Activated CD4-positive, alpha-beta T cell treated with anti-CD3 and anti-CD28 coated beads, Interleukin-2, amount 50 U/mL, for 1 hour (primary cell): ENCODE results near the gene C6orf89.

ENCODE experiments used
- DNase-seq: peaks from one replicate; pipeline ENCODE4 v3.0.0-alpha.2; 2020

C6orf89 gene

DNA sequence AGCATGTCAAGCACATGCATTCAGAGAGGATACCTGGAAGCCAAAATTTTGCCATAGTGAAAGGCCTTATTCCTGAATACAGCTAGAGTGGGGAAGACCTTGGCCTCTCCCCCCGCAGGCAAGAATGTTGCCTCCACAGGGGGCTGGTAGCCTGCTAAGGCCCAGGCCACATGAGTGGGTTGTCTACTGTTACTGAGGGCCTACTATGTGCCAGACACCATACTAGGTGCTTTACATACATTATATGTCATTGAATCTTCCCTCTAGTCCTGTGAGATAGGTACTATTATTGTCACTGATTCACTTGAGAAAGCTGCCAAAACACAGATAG lies 68.1 kb downstream of the C6orf89 start:
- no peak for DNase-seq

DNA sequence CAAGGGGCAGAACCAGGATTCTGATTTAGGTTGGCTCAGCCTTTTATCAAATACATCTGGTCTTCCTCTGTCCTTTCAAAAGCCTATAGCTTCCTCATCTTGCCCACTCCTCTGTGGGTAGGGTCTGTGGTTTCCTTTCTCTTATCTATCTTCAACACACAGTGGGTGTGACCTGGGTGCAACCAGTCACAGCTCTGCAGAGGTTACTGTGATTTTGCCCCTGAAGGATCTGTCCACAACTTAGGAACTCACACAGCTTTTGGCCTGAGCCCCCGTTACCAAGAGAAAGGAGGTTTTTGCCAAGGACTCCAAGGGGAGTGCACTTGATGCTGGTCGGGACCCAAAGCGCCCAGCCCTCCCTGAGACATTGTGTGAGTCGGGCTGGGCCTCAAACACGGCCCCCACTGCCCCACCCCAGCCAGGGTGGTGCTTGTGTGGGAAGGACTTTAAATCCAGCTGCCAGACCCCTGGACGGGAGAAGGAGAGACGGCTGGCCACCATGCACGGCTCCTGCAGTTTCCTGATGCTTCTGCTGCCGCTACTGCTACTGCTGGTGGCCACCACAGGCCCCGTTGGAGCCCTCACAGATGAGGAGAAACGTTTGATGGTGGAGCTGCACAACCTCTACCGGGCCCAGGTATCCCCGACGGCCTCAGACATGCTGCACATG lies 68.6 kb downstream of the C6orf89 start, which contains the start of gene PI16:
PI16 (plus strand) TSS at position 477 of the 670 bp plus-strand sequence; CDS start at position 500, 23 bp downstream.
- DNase-seq = no peak

DNA sequence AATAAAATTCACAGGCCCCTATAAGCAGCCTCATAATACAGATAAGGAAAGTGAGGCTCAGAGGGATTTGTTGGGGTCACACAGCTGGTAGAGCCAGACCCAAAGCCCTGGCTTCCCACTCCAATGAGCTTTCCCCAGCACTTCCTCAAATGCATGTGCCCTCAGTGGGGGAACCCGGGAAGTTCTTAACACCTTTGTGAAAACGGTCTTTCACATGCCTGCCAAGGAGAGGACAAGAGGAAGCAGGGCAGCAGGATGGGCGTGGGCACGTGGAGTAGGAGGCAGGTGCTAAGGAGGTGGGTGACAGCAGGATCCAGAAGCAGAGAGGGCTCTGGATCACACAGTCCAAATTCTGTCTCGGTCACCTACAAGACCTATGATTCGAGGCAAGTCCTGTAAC lies 69.4 kb downstream of the C6orf89 start:
- no peak for DNase-seq

DNA sequence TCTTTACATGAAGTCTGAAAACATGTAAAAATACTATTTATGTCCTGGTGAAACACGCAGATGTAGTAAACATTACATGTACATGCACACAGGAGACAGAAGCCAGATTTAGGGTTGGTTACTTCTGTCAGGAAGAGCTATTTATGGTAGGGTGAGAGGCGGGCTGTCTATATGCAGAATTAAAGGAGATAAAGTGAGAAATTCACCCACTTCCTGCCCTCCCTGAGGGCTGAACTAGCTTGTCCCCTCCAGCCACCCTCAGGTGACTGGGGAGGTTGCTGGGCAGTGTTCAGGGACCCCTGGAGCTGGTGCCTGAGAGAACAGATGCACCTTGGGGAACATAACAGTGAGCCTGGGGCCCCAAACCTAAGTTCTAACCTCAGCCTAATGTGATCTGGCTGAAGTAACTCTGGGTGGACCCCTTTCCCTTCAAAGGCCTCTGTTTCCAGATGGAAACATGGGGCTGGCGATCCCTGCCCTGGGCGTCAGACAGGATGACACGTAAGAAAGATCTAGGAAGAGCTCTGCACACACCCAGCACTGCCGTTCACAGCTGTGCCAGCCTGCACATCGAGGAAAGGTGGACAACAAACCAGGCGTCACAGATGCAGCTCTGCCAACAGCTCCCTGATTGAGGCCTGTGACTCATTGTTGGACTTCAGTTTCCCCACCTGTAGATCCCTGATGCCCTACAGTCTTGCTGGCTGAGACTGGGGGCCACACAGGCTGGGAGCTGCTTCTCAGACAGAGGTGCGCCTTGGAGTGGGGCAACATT lies 70.1 kb downstream of the C6orf89 start:
- no peak for DNase-seq

DNA sequence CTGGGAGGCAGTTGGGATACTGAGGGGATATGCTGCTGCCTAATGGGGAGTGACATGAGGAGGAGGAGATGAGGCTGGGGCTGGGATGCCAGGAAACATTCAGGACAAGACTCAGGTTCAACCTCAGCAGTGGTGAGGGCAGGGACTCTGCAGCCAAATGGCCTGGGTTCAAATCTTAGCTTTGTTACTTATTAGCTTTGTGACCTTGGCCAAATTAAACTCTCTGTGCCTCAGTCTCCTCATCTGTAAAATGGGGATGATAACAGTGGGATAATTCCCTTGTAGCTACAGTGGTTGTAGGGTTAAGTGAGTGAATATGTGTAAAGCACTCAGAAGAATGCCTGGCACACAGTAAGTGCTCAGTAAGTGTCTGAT lies 70.7 kb downstream of the C6orf89 start:
- no peak for DNase-seq

DNA sequence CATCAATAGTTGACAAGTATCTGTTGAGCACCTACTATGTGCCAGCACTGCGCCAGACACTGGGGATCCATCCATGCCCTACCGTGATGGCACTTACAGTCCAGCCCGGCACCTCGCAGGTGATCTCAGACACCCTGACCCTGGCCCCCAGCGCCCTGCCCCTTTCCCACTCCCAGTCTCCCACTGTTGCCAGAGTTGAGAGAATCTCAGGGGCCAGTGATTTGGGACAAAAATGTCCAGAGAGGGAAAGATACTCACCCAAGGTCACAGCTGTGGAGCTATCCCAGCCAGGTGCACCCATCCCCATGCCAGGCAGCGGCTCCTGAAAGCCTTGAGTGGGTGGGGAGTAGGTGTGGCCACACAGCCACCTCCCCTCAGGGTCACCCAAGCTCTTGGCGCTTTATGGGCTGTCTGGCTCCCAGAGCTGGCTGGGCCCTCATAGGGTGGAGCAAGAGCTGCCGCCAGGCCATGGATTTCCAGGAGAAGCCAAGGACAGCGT lies 72.1 kb downstream of the C6orf89 start:
- DNase-seq = no peak

DNA sequence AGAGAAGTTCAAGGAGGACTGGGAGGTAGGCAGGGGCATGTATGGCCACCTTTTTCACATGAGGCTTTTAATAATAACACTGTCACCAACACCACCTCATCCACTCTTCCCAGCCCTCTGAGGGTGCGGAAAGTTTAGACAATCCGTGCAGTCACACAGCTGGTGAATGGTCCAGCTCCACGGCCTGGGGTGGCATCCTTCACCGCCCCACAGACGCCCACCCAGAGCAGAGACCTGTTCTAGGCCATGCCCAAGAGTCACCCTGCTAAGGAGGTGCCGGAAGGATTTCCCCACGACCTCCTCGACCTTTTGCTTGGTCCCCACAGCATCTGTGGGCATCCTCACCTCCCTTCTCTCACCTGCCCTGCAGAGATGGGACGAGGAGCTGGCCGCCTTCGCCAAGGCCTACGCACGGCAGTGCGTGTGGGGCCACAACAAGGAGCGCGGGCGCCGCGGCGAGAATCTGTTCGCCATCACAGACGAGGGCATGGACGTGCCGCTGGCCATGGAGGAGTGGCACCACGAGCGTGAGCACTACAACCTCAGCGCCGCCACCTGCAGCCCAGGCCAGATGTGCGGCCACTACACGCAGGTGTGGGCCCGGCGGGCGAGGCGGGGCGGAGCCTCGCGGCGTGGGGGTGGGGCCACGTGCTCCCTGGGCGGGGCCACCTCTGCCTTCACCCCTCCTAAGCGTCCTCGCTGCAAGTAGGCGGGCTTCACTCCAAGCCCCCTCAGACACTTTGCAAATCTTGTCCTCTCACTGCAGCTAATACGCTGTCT lies 73.2 kb downstream of the C6orf89 start:
- no peak for DNase-seq

DNA sequence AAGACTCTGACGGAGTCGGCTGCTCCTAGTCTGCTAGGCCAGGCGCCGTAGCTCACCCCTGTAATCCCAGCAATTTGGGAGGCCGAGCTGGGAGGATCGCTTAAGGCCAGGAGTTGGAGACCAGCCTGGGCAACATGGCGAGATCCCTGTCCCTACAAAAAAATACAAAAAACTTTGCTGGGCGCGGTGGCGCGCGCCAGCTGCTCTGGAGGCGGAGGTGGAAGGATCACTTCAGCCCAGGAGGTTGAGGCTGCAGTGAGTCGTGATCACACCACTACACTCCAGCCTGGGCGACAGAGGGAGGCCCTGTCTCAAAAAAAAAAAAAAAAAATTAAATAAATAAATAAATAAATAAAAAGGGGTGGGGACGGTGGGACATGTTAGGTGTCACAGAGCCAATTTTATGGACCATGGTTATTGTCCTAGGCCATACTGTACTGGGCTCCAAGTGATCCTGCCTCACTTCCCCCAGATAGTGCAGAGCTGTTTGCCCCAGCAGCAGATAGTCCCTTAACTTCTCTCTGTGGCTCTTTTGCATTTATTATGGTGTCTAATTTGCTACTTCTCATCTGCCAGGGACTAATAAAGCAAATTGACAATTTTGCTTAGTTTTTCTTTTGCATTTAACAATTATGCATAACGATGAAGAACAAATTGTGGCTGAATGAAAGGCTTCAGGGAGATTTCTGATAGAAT lies 74.0 kb downstream of the C6orf89 start:
- no peak for DNase-seq

DNA sequence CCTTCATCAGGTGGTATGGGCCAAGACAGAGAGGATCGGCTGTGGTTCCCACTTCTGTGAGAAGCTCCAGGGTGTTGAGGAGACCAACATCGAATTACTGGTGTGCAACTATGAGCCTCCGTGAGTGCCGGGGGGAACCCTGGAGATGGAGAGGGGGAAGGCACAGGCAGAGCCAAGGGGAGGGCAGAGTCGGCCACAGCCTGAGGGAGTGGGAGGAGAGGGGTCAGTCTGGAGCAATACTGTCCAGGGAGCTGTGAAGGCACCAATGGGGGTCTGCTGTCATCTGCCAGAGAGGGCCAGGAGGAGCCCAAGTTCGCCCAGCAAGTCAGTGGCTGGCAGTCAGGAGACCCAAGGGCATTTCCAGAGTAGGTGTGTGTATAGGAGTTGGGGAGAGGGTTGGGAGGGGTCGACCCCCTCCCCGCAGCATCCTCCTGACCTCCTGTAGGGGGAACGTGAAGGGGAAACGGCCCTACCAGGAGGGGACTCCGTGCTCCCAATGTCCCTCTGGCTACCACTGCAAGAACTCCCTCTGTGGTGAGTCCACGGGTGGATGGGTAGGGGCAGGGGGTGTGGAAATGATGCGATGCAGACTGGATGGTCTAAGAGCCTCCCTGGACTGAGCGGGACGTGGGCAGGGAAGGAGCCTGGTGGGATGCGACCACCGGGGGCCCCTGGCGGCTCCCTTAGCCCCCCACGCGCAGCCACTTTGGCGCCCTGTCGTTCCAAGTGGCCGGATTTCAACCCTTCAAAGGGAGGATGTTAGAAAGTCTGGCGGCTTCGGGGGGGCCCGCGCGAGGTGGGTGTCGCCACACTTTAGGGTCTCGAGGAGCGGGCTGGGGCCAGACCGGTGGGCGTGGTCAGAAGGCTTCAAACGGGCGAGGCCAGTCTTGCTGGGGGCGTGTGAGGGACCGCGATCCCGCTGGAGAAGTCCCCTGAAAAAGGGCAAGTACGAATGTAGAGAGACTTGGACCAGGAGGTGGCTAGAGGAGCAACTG lies 76.0 kb downstream of the C6orf89 start:
- no peak for DNase-seq

DNA sequence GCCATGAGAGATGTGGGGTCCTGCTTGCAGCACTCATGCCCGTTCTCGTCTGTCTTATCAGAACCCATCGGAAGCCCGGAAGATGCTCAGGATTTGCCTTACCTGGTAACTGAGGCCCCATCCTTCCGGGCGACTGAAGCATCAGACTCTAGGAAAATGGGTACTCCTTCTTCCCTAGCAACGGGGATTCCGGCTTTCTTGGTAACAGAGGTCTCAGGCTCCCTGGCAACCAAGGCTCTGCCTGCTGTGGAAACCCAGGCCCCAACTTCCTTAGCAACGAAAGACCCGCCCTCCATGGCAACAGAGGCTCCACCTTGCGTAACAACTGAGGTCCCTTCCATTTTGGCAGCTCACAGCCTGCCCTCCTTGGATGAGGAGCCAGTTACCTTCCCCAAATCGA lies 77.1 kb downstream of the C6orf89 start:
- peak; percentile 80 for DNase-seq

DNA sequence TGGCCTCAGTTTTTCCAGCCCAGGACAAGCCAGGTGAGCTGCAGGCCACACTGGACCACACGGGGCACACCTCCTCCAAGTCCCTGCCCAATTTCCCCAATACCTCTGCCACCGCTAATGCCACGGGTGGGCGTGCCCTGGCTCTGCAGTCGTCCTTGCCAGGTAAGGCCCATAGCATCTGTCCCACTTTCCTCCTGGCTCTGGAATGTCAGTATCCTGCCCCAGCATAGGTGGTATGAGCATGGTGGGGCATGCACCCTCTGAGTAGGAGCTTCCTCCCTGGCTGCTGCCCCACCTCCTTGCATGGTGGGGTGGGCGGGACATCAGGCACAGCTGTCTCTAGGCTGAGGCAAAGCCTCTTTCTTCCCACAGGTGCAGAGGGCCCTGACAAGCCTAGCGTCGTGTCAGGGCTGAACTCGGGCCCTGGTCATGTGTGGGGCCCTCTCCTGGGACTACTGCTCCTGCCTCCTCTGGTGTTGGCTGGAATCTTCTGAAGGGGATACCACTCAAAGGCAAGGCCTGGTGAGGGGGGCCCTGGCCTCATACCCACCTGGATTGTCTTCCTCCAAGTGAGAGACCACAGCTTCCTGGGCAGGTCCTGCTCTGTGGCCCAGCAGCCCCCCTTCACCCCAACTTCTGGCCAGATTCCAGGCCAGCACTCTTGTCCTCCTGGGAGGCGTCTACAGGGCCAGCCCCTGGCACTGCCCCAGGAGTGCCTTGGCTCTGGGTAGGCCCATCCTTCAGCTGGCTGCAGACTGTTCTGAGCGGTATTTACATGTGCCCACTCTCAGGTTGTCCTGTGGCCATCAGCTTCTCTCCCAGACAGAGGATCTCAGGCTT lies 77.9 kb downstream of the C6orf89 start:
- DNase-seq = no peak

DNA sequence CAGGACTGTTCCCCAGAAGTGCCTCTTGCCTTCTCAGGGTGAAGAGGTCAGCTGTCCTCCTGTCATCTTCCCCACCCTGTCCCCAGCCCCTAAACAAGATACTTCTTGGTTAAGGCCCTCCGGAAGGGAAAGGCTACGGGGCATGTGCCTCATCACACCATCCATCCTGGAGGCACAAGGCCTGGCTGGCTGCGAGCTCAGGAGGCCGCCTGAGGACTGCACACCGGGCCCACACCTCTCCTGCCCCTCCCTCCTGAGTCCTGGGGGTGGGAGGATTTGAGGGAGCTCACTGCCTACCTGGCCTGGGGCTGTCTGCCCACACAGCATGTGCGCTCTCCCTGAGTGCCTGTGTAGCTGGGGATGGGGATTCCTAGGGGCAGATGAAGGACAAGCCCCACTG lies 78.6 kb downstream of the C6orf89 start:
- DNase-seq = no peak

DNA sequence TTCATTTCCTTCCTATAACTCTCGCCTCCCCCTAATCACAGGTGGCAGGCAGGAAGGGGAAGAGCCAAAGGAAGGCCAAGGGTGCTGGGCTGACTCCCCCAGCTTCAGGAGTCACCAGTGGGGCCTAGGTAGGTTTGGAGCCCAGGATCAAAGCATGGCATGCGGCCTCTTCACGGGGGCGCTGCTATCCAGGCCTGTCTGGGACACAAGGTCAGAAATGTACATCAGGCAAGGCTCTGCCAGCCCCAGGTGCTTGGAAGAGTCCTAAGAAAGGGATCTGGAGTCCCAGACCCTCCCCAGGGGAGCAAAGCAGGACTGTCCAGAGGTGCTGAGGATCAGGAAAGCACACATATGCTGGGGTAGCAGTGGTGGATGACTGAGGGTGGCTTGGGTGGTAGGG lies 79.2 kb downstream of the C6orf89 start:
- DNase-seq = no peak

DNA sequence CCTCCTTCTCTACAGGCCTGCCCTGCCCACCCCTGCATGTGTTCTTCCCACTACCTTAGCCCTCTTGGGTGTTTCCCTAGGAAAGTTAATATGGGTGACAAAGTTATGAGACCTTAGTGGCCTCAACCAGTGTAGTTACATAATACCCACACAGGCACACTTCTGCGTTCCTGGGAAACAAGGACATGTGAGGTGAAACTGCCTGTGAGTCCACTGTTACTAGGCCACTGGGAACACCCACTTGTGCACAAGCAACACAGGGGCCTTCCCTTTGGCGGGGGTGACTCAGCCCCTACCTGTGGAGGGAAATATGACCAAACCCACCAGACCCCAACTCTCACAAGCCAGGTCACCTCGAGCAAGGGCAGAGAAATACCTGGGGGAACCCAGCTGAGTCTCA lies 81.5 kb downstream of the C6orf89 start:
- no peak for DNase-seq

DNA sequence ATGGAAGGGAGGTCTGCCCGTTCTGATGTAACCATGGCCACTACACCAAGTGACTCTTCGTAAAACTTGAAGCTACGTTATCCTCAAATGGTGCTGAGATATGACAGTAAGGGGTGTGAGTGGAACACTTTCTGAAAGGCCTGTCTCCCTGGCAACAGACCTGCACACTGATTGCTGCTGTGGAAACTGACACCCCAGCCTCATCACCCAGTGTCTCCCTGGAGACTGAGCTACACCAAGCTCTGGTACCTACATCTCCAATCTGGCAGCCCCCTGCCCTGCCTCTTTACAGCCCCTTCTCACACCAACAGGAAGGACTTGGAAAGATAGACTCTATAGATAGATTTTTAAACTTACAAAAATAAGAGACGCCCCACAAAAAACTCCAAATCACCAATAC lies 82.0 kb downstream of the C6orf89 start:
- no peak for DNase-seq

DNA sequence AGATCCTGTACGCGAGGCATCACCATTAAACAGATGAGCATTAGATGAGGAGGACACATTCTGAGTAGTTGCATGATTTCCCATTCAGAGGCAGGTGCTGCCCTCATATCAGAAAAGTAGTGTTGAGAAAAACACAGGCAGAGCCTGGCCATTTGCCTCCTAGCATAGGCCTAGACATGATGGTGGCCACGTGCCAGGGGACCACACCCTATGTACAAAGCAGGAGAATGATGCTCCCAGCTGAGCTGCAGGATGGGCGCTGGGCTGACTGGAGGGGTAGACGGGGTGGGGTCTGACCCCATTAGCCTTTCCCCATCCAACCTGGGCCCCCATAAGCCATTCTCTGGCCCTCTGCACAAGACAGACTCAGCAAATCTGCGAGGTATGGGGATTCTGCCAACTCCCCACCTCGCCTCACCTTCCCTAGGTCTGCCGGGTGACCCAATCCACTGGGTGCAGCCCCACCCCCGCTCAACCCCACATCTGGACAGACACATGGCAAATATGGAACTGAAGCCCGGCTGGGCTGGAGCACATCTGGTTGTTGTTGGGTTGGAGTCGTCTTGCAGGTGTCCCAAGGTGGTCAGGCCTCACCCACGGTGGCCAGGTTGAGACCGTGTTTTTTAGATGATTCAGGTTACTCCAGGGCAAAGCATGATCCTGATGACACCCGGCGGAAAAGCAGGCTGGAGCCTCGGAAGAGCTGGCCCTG lies 82.7 kb downstream of the C6orf89 start:
- DNase-seq = no peak

DNA sequence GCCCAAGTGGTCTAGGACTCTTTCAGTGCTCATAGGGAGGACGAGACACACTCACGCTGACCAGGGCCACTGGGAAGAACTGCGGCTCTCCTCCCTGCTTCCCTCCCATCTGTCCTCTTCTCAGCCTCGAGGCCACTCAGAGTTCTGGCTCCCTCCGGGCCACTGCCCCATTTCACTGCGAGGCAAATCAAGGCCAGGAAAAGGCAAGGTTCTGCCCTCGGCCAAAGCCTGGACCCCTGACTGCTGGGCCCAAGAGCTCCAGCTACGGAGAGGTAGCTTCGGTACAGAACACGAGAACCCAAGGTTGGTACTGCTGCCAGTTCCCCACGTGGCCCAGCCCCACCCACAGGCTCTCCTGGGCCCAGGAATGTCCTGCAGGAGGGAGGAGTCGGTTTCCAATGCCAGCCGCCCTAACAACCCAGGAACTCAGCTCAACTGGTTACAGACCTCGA lies 83.5 kb downstream of the C6orf89 start:
- no peak for DNase-seq

DNA sequence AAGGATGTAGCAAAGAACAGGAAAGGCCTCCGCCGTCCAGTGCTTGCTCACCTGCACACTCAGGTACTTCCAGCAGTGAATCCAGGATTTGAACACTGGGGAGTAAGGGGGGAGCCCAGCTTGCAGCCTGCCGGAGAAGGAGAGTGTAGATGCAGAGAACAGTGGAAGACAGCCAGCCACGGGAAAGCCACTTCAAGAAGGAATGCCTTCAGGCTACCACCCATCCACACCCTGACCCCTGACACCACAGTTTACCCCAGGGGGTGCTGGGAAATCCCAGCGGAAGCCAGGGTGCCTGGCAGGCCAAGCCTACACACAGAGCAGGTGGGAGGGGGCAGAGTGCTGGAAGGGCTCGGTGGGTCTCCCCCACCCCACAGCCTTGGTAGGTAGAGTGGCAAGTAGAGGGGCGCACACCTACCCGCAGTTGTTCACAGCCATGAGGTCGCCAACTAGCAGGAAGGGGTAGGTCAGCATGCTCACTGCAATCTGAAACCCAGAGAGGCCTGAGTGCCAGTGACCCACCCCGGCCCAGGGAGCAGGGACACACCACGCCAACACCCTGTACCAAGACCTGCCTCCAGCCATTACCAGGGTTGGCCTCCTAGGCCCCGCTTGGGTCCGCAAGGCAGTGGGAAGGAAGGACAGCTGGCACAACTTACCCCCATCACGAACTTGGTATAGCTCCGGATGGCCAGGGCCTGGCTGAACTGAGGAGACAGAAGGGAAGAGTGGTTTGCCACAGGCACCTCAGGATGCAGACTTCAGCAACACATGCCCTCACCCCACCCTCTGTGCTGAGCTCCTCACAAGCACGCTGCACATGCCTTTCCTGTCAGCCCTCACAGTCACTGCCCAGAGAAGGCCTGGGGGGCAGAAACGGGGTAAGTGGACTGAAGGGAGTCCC lies 84.5 kb downstream of the C6orf89 start:
- DNase-seq = no peak
